ENCODE data around the gene DUSP2.

GRCh38 chr2:96128456-96128855 is 16.8 kb downstream of the DUSP2 start:
- TF ChIP-seq POLR2AphosphoS5 (IDR thresholded peaks at IDR 0.05), result no peak
- TF ChIP-seq, protein P1, sequence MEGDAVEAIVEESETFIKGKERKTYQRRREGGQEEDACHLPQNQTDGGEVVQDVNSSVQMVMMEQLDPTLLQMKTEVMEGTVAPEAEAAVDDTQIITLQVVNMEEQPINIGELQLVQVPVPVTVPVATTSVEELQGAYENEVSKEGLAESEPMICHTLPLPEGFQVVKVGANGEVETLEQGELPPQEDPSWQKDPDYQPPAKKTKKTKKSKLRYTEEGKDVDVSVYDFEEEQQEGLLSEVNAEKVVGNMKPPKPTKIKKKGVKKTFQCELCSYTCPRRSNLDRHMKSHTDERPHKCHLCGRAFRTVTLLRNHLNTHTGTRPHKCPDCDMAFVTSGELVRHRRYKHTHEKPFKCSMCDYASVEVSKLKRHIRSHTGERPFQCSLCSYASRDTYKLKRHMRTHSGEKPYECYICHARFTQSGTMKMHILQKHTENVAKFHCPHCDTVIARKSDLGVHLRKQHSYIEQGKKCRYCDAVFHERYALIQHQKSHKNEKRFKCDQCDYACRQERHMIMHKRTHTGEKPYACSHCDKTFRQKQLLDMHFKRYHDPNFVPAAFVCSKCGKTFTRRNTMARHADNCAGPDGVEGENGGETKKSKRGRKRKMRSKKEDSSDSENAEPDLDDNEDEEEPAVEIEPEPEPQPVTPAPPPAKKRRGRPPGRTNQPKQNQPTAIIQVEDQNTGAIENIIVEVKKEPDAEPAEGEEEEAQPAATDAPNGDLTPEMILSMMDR (IDR thresholded peaks at IDR 0.05), result no peak
